DLD1 (cell line): ENCODE measurements around the gene H2BK1.

Source experiments
- in situ Hi-C: cut with HindIII; loops from 2 replicates; pipeline ENCODE4 v1.10.0; 2017; ENCODE audit warnings: low sequenced_read_pairs

The H2BK1 gene

GRCh38 chr7:151246102-151246850 is 36.0 kb upstream of the H2BK1 start:
- in situ Hi-C loops = no loop called here

- in situ Hi-C loops = no loop called here
These were observed 35.2 kb upstream of the H2BK1 start for GRCh38 chr7:151245360-151246101.

- in situ Hi-C loops = no loop called here
These were observed 34.6 kb upstream of the H2BK1 start for GRCh38 chr7:151244841-151245346.

- in situ Hi-C loops = no loop called here
These were observed 34.0 kb upstream of the H2BK1 start for GRCh38 chr7:151244196-151244840.

GRCh38 chr7:151243408-151244195 is 33.3 kb upstream of the H2BK1 start:
- in situ Hi-C loops = no loop called here

GRCh38 chr7:151243045-151243349 is 32.7 kb upstream of the H2BK1 start:
- in situ Hi-C loops = no loop called here

GRCh38 chr7:151242159-151243044 is 32.1 kb upstream of the H2BK1 start:
- in situ Hi-C loops = no loop called here

- in situ Hi-C loops = no loop called here
These were observed 31.4 kb upstream of the H2BK1 start for GRCh38 chr7:151241755-151242096.

- in situ Hi-C loops = no loop called here
These were observed 30.9 kb upstream of the H2BK1 start for GRCh38 chr7:151240942-151241754.

- in situ Hi-C loops = no loop called here
These were observed 30.2 kb upstream of the H2BK1 start for GRCh38 chr7:151240536-151240935.

- in situ Hi-C loops = no loop called here
These were observed 29.7 kb upstream of the H2BK1 start for GRCh38 chr7:151239837-151240459.

GRCh38 chr7:151238924-151239836 is 28.9 kb upstream of the H2BK1 start:
- in situ Hi-C loops = no loop called here

GRCh38 chr7:151238190-151238810 is 28.0 kb upstream of the H2BK1 start:
- in situ Hi-C loops = no loop called here

GRCh38 chr7:151237244-151238189 is 27.2 kb upstream of the H2BK1 start:
- in situ Hi-C loops = no loop called here

GRCh38 chr7:151236406-151236805 is 26.1 kb upstream of the H2BK1 start:
- in situ Hi-C loops = no loop called here

GRCh38 chr7:151235091-151235787 is 25.0 kb upstream of the H2BK1 start:
- in situ Hi-C loops = no loop called here
